ENCODE measurements around the gene TRIM14. TPM values are rescaled to one million over a fixed set of nuclear protein-coding genes. Genes with fewer than 3 reads are reported as not detected.

The TRIM14 gene
- total and polyA plus RNA-seq, 10 of the 15 experiments (the other 5 are each of a cell fraction or from before 2014, with no cell fraction given): 8.6 to 53.3 (median 35.7) TPM

DNA sequence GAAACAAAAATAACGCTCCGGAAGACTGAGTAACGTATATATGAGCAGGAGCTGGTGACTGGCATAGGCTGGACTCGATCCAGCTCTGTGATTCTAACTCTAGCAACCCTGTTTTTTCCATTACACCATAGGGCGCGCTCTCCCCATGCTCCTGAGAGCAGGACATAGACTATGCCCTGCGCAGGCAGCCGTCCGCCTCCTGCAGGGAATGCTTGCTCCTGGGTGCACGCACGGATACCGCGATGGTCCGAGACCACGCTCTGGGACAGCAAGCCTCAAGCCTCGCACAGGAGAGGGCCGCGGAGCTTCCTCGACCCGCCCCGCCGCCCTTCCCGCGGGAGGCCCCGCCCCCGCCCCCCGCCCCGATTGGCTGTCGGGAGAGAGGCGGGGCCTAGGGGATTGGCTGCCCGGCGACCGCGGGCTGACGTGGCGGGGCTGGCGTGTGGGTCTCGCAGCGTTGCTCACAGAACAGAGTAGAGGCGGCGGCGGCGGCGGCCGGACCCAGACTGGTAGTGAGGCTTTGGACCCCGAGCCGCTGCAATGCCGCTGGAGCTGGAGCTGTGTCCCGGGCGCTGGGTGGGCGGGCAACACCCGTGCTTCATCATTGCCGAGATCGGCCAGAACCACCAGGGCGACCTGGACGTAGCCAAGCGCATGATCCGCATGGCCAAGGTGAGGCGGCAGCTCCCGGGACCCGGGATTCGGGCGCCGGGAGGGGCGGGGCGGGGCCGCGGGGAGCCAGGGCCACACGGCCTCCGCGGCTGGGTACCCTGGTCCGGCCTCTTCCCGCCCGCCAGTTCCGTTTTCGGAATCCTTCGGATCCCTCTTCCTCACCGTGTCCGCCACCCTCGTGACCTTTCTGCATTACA lies 62.5 kb downstream of the TRIM14 start, which contains the start of gene NANS (continued):
- TF ChIP-seq BACH1 (IDR thresholded peaks at IDR 0.05; ENCODE audit: borderline replicate concordance) (peak; percentile 58), DPF2 (IDR thresholded peaks at IDR 0.05) (peak; percentile 81), NFYB (IDR thresholded peaks at IDR 0.05; ENCODE audit: insufficient read depth, low read depth, low read length) (peak; percentile 49; the same call in 1 of the 2 replicates), CBX5 (IDR thresholded peaks at IDR 0.05; ENCODE audit: low read depth) (no peak), LARP7 (IDR thresholded peaks at IDR 0.05) (no peak), RFX5 (IDR thresholded peaks at IDR 0.05; ENCODE audit: low read depth, low read length) (no peak), PAX8 (IDR thresholded peaks at IDR 0.05) (no peak), TAF1 (IDR thresholded peaks at IDR 0.05; ENCODE audit: borderline replicate concordance, low read depth, low read length) (peak; percentile 84; the same call in 1 of the 2 replicates), BMI1 (IDR thresholded peaks at IDR 0.05; ENCODE audit: borderline replicate concordance) (no peak), TARDBP (IDR thresholded peaks at IDR 0.05; ENCODE audit: borderline replicate concordance) (0 out of 2 replicates have a peak, but pooled peaks have one; percentile 14), CEBPB (IDR thresholded peaks at IDR 0.05; ENCODE audit: borderline replicate concordance in 1 of 2, low read depth in 2 of 2, low read length in 2 of 2) (no peak), MTA2 (IDR thresholded peaks at IDR 0.05; ENCODE audit: low read depth) (0 out of 2 replicates have a peak, but pooled peaks have one; percentile 6), PML (IDR thresholded peaks at IDR 0.05; ENCODE audit: low read length) (peak; percentile 90), BRCA1 (IDR thresholded peaks at IDR 0.05; ENCODE audit: low read depth, low read length) (peak; percentile 59), FOXK2 (IDR thresholded peaks at IDR 0.05) (no peak), ZNF217 (IDR thresholded peaks at IDR 0.05) (peak; percentile 62; the same call in 1 of the 2 replicates), NFYA (IDR thresholded peaks at IDR 0.05; ENCODE audit: borderline replicate concordance, low read depth, low read length) (no peak), RAD21 (IDR thresholded peaks at IDR 0.05; ENCODE audit: insufficient read depth, low read depth, low read length) (no peak), SMARCA5 (IDR thresholded peaks at IDR 0.05) (peak; percentile 74), POU2F2 (IDR thresholded peaks at IDR 0.05; ENCODE audit: borderline replicate concordance, low read depth, low read length) (peak; percentile 70; the same call in 2 of the 3 replicates), ZBTB4 (CRISPR knock-in tag; IDR thresholded peaks at IDR 0.05) (no peak), CREM (IDR thresholded peaks at IDR 0.05; ENCODE audit: low read depth) (0 out of 2 replicates have a peak, but pooled peaks have one; percentile 43)
- TF ChIP-seq, protein P1, sequence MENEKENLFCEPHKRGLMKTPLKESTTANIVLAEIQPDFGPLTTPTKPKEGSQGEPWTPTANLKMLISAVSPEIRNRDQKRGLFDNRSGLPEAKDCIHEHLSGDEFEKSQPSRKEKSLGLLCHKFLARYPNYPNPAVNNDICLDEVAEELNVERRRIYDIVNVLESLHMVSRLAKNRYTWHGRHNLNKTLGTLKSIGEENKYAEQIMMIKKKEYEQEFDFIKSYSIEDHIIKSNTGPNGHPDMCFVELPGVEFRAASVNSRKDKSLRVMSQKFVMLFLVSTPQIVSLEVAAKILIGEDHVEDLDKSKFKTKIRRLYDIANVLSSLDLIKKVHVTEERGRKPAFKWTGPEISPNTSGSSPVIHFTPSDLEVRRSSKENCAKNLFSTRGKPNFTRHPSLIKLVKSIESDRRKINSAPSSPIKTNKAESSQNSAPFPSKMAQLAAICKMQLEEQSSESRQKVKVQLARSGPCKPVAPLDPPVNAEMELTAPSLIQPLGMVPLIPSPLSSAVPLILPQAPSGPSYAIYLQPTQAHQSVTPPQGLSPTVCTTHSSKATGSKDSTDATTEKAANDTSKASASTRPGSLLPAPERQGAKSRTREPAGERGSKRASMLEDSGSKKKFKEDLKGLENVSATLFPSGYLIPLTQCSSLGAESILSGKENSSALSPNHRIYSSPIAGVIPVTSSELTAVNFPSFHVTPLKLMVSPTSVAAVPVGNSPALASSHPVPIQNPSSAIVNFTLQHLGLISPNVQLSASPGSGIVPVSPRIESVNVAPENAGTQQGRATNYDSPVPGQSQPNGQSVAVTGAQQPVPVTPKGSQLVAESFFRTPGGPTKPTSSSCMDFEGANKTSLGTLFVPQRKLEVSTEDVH (IDR thresholded peaks at IDR 0.05; ENCODE audit: low read depth, partially characterized antibody): no peak
- TF ChIP-seq, protein P2, sequence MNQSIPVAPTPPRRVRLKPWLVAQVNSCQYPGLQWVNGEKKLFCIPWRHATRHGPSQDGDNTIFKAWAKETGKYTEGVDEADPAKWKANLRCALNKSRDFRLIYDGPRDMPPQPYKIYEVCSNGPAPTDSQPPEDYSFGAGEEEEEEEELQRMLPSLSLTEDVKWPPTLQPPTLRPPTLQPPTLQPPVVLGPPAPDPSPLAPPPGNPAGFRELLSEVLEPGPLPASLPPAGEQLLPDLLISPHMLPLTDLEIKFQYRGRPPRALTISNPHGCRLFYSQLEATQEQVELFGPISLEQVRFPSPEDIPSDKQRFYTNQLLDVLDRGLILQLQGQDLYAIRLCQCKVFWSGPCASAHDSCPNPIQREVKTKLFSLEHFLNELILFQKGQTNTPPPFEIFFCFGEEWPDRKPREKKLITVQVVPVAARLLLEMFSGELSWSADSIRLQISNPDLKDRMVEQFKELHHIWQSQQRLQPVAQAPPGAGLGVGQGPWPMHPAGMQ (IDR thresholded peaks at IDR 0.05; ENCODE audit: borderline replicate concordance): no peak
